Naive thymus-derived CD4-positive, alpha-beta T cell (primary cell): ENCODE results near the gene ARMC9. TPM values are rescaled to one million over a fixed set of nuclear protein-coding genes. Genes with fewer than 3 reads are reported as not detected.

Experiments
- ATAC-seq: fragments of 150-1000 bp; cut with Tn5 transposase; 2 replicates; pipeline ENCODE4 v1.10.0; 2021; ENCODE audit warnings: mild to moderate bottlenecking, moderate library complexity
- CTCF ChIA-PET: fragments of 350-600 bp; sonication (Branson Sonifier 250); formaldehyde crosslinking; loops from one replicate; lab custom pipeline; 2021; ENCODE audit warnings: antibody characterized with exemption; lab: Charles Lee
- POLR2A ChIA-PET: fragments of 350-600 bp; sonication (Branson Sonifier 250); formaldehyde crosslinking; loops from one replicate; lab custom pipeline; 2021; ENCODE audit warnings: antibody characterized with exemption, inconsistent platforms; lab: Charles Lee
- DNase-seq, 9 donors: peaks; one replicate each; pipeline versions ENCODE4 v3.0.0 to v3.0.0-alpha.2; 2020 to 2022; ENCODE audit warnings: mixed read lengths in 1 of 9
- H3K27ac ChIP-seq: one replicate; pipeline ENCODE4 v1.7.0; 2013; ENCODE audit warnings: mild to moderate bottlenecking, low read depth, low read length, moderate library complexity
- H3K27me3 ChIP-seq, 2 donors: one replicate each; pipeline ENCODE4 v1.7.0; 2013; ENCODE audit warnings: low read length in 2 of 2, mild to moderate bottlenecking in 2 of 2, moderate library complexity in 2 of 2; ENCODE audit not compliant: control insufficient read depth in 2 of 2, insufficient read depth in 2 of 2
- H3K36me3 ChIP-seq, 3 experiments: 1 replicate in 2 of 3; 2 replicates in 1 of 3; pipeline ENCODE4 v1.7.0; 2013; ENCODE audit warnings: low read length in 3 of 3, mild to moderate bottlenecking in 3 of 3, moderate library complexity in 1 of 3; ENCODE audit not compliant: insufficient read depth in 3 of 3, control insufficient read depth in 2 of 3
- H3K4me1 ChIP-seq, 2 donors: one replicate each; pipeline ENCODE4 v1.7.0; 2013; ENCODE audit warnings: low read length in 2 of 2, mild to moderate bottlenecking in 2 of 2, moderate library complexity in 1 of 2; ENCODE audit not compliant: control insufficient read depth in 2 of 2, insufficient read depth in 2 of 2
- H3K4me3 ChIP-seq: 2 replicates; pipeline ENCODE4 v1.7.0; 2013; ENCODE audit warnings: mild to moderate bottlenecking, low read length
- H3K9me3 ChIP-seq, 3 experiments: 1 replicate in 2 of 3; 2 replicates in 1 of 3; pipeline ENCODE4 v1.7.0; 2013; ENCODE audit warnings: low read length in 3 of 3; ENCODE audit not compliant: control insufficient read depth in 2 of 3
- H3K27ac Mint-ChIP-seq, 9 donors: one replicate each; pipeline ENCODE4 v1.8.0; 2020 to 2022; ENCODE audit warnings: mixed read lengths in 9 of 9, mild to moderate bottlenecking in 8 of 9, moderate library complexity in 5 of 9, inconsistent platforms in 2 of 9
- H3K27me3 Mint-ChIP-seq, 5 donors: one replicate each; pipeline ENCODE4 v1.8.0; 2021 to 2022; ENCODE audit warnings: mixed read lengths in 5 of 5, mild to moderate bottlenecking in 1 of 5
- H3K36me3 Mint-ChIP-seq, 5 donors: one replicate each; pipeline ENCODE4 v1.8.0; 2020 to 2022; ENCODE audit warnings: mixed read lengths in 5 of 5, mild to moderate bottlenecking in 3 of 5, inconsistent platforms in 1 of 5
- H3K4me1 Mint-ChIP-seq, 7 donors: one replicate each; pipeline ENCODE4 v1.8.0; 2020 to 2022; ENCODE audit warnings: mixed read lengths in 7 of 7, mild to moderate bottlenecking in 3 of 7, inconsistent platforms in 1 of 7
- H3K4me3 Mint-ChIP-seq, 10 donors: one replicate each; pipeline ENCODE4 v1.8.0; 2020 to 2022; ENCODE audit warnings: mild to moderate bottlenecking in 10 of 10, mixed read lengths in 10 of 10, moderate library complexity in 6 of 10, inconsistent platforms in 2 of 10
- H3K9me3 Mint-ChIP-seq, 11 donors: one replicate each; pipeline ENCODE4 v1.8.0; 2020 to 2022; ENCODE audit warnings: mixed read lengths in 11 of 11, mild to moderate bottlenecking in 4 of 11, inconsistent platforms in 1 of 11, moderate library complexity in 1 of 11
- intact Hi-C, 2 donors: fragments of 100-400 bp; cut with micrococcal nuclease; formaldehyde crosslinking; loops; one replicate each; pipeline ENCODE4 v1.15.1; 2023
- polyA plus RNA-seq, 2 donors: library from polyadenylated mRNA; unstranded; fragments of 300-500 nt; fragmentation: Illumina TruSeq; gene quantifications; one replicate each; pipeline ENCODE4 v1.2.3, GENCODE V29; 2021
- total RNA-seq, 6 experiments: library from RNA in 5 of 6; stranded (reverse) in 5 of 6; gene quantifications; 1 replicate in 5 of 6; 2 replicates in 1 of 6; pipeline ENCODE4 v1.2.3 and lab custom pipeline; 2021 to 2026

The ARMC9 gene
- total and polyA plus RNA-seq, 7 experiments from 2014 or later, result 0.45 to 2.0 (median 0.85) TPM

DNA sequence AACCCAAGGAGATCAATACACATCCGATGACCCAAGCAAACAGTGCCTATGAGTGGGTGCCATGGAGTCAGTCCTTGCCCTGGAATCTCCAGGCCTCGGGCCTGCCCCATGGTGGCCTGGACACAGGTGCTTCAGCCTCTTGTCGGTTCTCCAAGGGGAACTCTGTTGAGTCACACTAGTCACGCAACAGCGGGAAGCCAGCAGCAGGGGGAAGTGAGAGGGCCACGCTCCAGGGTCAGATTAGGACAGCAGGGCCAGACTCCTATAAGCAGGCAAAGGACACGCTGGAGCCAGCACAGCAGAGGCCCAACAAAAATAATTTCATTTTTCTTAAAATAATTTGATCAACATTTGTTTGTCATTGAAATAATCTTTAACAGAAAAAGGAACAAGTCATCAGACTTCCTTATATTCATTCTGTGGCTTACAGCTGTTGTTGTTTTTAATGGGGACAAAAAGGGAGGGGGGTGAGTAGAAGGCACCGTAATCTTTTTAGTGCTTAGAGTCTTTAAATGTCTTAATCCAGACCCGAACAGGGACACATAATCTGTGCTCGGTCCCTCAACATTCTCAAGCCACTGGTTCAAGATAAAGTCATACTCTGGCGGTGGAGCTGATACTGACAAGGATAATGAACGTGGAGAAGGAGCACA, 16.4 kb upstream of the ARMC9 start:
- no peaks in the 10 kb centered on the region for H3K36me3 ChIP-seq
- Mint-ChIP-seq H3K36me3 (peaks cover 0 to 6% (median 1%) of the 10 kb centered on the region in 5 donors), H3K4me1 (peaks cover 0 to 12% (median 3%) of the 10 kb centered on the region in 7 donors), H3K4me3 (no peak overlapping the region), H3K27ac (no peak overlapping the region), H3K27me3 (peaks cover 0 to 2% (median 0%) of the 10 kb centered on the region in 5 donors), H3K9me3 (peaks cover 0 to 6% (median 0%) of the 10 kb centered on the region in 11 donors)
- no peak overlapping the region for H3K4me3 ChIP-seq
- H3K4me1 ChIP-seq, result peaks cover 0 to 5% of the 10 kb centered on the region in 2 donors
- POLR2A ChIA-PET, result no interaction called here
- DNase-seq, result no peak
- ATAC-seq, result peak; percentile 77
- intact Hi-C loops, result no loop called here
- CTCF ChIA-PET, result no interaction called here
- no peak overlapping the region for H3K27ac ChIP-seq
- H3K27me3 ChIP-seq, result no peaks in the 10 kb centered on the region
- H3K9me3 ChIP-seq, result no peaks in the 10 kb centered on the region

DNA sequence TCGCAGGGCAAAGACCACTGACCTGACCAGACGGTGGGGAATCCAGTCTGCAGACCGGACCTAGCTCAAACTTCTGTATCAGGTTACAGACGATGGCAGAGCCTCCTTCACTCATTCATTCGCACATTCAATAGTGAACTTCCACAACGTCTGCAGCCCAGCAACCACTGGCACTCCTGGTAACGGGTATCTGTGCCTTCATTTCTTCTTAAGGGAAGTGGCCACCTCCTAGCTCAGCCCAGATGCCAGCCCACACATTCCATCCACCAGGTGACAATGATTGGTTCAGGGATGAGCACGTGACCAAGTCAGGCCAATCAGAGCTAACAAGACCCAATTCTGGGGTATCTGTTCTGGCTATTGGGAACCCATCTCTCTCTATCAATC, 15.9 kb upstream of the ARMC9 start:
- no peaks in the 10 kb centered on the region for H3K27me3 ChIP-seq
- no peaks in the 10 kb centered on the region for H3K9me3 ChIP-seq
- CTCF ChIA-PET, result no interaction called here
- POLR2A ChIA-PET, result no interaction called here
- H3K27me3 Mint-ChIP-seq, result peaks cover 0 to 3% (median under 1%) of the 10 kb centered on the region in 5 donors
- no peak overlapping the region for H3K27ac Mint-ChIP-seq
- ATAC-seq, result no peak
- no peak overlapping the region for H3K27ac ChIP-seq
- no peak overlapping the region for H3K4me3 ChIP-seq
- H3K36me3 Mint-ChIP-seq, result peaks cover 0 to under 1% (median 0%) of the 10 kb centered on the region in 5 donors
- peaks cover 0 to 5% of the 10 kb centered on the region in 2 donors for H3K4me1 ChIP-seq
- no peak for DNase-seq
- peaks cover 0 to under 1% (median 0%) of the 10 kb centered on the region in 11 donors for H3K9me3 Mint-ChIP-seq
- no peak overlapping the region for H3K4me3 Mint-ChIP-seq
- intact Hi-C loops, result no loop called here
- H3K4me1 Mint-ChIP-seq, result peaks cover 0 to 9% (median 0%) of the 10 kb centered on the region in 7 donors
- H3K36me3 ChIP-seq, result no peaks in the 10 kb centered on the region

DNA sequence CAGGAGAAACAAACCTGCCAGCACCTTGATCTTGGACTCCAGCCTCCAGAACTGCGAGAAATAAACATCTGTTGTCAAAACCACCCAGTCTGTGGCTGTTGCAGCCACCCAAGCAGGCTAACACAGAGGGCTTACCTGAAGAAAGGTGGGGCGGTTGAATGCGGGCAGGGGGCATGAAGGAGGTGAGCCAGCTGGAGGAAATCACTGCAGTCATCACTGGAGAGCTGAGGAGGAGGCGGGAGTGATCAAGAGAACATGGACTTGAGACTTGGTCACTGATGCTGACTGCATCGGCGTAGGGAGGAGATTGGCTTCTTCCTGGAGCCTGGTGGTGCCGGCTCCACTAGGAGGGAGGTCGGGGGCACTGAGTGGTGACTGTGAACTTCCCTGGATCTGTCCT, 14.6 kb upstream of the ARMC9 start:
- CTCF ChIA-PET, result no interaction called here
- Mint-ChIP-seq H3K9me3 (peaks cover 0 to 3% (median 0%) of the 10 kb centered on the region in 11 donors), H3K36me3 (no peaks in the 10 kb centered on the region), H3K4me3 (no peak overlapping the region), H3K4me1 (peaks cover 0 to 9% (median 0%) of the 10 kb centered on the region in 7 donors), H3K27ac (no peak overlapping the region), H3K27me3 (peaks cover 0 to 13% (median 6%) of the 10 kb centered on the region in 5 donors)
- POLR2A ChIA-PET, result interaction anchor here (0.6 kb wide), 1 partner anchor 27 kb away, joined by 3 read pairs; no protein-coding TSS in a partner anchor
- intact Hi-C loops, result no loop called here
- H3K4me3 ChIP-seq, result no peak overlapping the region
- H3K4me1 ChIP-seq, result peaks cover 0 to 5% of the 10 kb centered on the region in 2 donors
- H3K27ac ChIP-seq, result no peak overlapping the region
- no peaks in the 10 kb centered on the region for H3K27me3 ChIP-seq
- ATAC-seq, result no peak
- no peaks in the 10 kb centered on the region for H3K36me3 ChIP-seq
- no peak for DNase-seq
- H3K9me3 ChIP-seq, result no peaks in the 10 kb centered on the region

DNA sequence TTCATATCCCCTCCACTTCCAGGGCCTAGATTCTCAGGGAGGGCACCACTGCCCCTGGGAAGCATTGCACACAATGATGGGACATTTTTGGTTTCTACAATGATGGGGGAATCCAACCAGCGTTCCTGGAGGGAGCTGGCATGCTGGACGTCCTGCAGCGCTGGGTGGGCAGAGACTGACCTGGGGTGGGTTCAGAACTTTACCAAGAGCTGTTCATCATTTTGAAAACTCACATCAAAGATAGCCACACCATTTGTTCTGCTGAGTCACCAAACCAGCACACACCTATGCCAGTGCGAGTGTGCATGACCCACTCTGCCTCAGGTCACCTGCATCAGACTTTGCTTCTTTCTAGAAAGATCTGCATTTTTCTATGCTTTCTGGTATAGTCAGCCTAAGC, 14.1 kb upstream of the ARMC9 start:
- ChIA-PET CTCF (no interaction called here), POLR2A (no interaction called here)
- Mint-ChIP-seq H3K27ac (no peak overlapping the region), H3K4me1 (peaks cover 0 to 9% (median 0%) of the 10 kb centered on the region in 7 donors), H3K36me3 (no peaks in the 10 kb centered on the region), H3K4me3 (no peak overlapping the region), H3K9me3 (peaks cover 0 to 3% (median 0%) of the 10 kb centered on the region in 11 donors), H3K27me3 (peaks cover 0 to 16% (median 8%) of the 10 kb centered on the region in 5 donors)
- H3K4me1 ChIP-seq, result peaks cover 0 to 5% of the 10 kb centered on the region in 2 donors
- DNase-seq (no peak), ATAC-seq (no peak)
- no peaks in the 10 kb centered on the region for H3K27me3 ChIP-seq
- H3K4me3 ChIP-seq, result no peak overlapping the region
- H3K36me3 ChIP-seq, result no peaks in the 10 kb centered on the region
- intact Hi-C loops, result no loop called here
- no peak overlapping the region for H3K27ac ChIP-seq
- H3K9me3 ChIP-seq, result no peaks in the 10 kb centered on the region

DNA sequence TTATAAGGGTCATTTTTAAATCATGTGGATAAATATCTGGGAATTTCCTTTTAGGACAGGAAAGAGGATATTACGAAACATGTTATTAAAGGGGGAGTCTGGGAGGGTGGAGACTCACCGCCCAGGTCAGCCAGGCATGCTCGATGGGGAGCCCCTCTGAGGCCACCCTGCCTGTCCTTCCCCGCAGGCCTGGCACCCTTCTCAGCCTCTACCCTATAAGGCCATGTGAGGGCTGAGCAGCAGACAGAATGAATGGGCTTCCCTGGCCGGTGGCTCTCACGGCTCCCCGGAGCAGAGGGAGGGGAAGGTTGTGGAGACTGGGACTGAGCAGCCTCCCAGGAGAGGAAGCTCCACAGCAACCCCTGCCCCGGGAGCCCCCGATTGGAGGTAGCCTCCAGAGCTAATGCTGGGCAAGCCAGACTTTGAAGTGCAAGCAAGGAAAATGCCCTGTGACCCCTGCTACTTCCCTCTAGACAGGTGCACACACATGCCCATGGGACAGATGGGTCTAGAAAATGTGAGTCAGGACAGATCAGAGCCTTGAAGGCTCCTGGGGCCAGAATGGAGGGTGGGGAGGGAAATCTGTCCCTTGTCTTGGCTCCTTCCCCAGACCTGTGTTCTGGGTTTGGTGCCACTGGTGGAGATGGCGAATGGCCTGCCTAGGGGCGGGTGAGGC, 13.2 kb upstream of the ARMC9 start:
- Histone ChIP-seq H3K27ac (no peak overlapping the region), H3K4me3 (no peak overlapping the region), H3K4me1 (peaks cover 0 to 2% of the 10 kb centered on the region in 2 donors), H3K9me3 (no peaks in the 10 kb centered on the region), H3K36me3 (no peaks in the 10 kb centered on the region), H3K27me3 (no peaks in the 10 kb centered on the region)
- Mint-ChIP-seq H3K4me3 (no peak overlapping the region), H3K9me3 (peaks cover 0 to 3% (median 0%) of the 10 kb centered on the region in 11 donors), H3K27ac (no peak overlapping the region), H3K36me3 (no peaks in the 10 kb centered on the region), H3K4me1 (peaks cover 0 to 3% (median 0%) of the 10 kb centered on the region in 7 donors), H3K27me3 (peaks cover 5 to 24% (median 14%) of the 10 kb centered on the region in 5 donors)
- CTCF ChIA-PET, result no interaction called here
- POLR2A ChIA-PET, result no interaction called here
- ATAC-seq, result no peak
- DNase-seq, result no peak
- intact Hi-C loops, result no loop called here

DNA sequence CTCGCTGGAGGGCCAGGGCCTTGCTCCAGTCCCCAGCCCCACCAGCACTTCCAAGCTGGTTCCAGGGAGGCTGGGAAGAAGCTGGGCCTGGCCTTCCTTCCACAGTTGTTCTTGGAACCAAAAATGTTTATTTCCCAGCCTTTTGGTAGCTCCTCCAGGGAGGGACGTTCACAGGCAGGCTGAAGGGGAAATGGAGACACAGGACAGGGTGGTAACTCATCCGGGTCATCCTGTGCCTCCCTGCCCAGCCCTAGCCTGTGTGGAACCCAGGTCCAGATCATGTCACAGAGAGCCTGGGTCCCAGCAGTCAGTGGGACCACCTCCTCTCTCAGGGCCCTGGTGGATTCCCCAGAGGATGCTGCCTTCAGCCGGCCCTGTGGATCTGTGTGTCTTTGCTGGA, 12.5 kb upstream of the ARMC9 start:
- Histone ChIP-seq H3K27me3 (no peaks in the 10 kb centered on the region), H3K9me3 (no peaks in the 10 kb centered on the region), H3K4me3 (no peak overlapping the region), H3K36me3 (no peaks in the 10 kb centered on the region), H3K4me1 (no peaks in the 10 kb centered on the region), H3K27ac (no peak overlapping the region)
- Mint-ChIP-seq H3K27ac (no peak overlapping the region), H3K9me3 (peaks cover 0 to 3% (median 0%) of the 10 kb centered on the region in 11 donors), H3K36me3 (no peaks in the 10 kb centered on the region), H3K4me3 (no peak overlapping the region), H3K4me1 (peaks cover 0 to 3% (median 0%) of the 10 kb centered on the region in 7 donors), H3K27me3 (peaks cover 7 to 29% (median 18%) of the 10 kb centered on the region in 5 donors)
- ChIA-PET POLR2A (no interaction called here), CTCF (no interaction called here)
- ATAC-seq, result no peak
- no peak for DNase-seq
- intact Hi-C loops, result no loop called here
